GM18951 (cell line): ENCODE data around the gene GSTT4.

ENCODE experiments used
- in situ Hi-C: fragments of 300-500 bp; cut with MboI; formaldehyde crosslinking; loops from one replicate; pipeline ENCODE4 v1.12.0; 2022; ENCODE audit warnings: low sequenced_read_pairs, mixed read lengths, inconsistent platforms; ENCODE audit not compliant: unreplicated experiment

The GSTT4 gene

GRCh38 chr22:23952794-23953405, 52.4 kb downstream of the GSTT4 start:
- in situ Hi-C loops, result loop anchor here (5.0 kb wide), 1 partner anchor 34 kb away; no protein-coding TSS in a partner anchor

GRCh38 chr22:23951383-23951782, 53.9 kb downstream of the GSTT4 start:
- in situ Hi-C loops, result loop anchor here (5.0 kb wide), 1 partner anchor 36 kb away; no protein-coding TSS in a partner anchor

DNA sequence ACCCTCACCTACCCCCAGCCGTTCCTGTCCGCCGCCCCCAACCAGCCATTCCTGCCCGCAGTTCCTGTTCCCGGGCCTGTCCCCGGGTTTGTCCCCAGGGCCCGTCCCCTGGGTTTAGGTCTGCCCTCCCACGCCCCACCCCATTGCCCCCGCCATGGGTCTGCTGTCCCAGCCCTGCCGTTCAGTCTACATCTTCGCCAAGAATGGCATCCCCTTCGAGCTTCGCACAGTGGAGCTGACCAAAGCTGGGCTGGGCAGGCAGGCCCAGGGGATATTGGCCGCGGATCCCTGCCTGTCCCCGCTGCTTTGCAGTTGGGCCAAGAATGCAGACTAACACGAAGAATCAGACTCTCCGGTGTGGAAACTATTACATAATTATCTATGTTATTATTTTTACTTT, 55.5 kb downstream of the GSTT4 start:
- in situ Hi-C loops, result loop anchor here (5.0 kb wide), 1 partner anchor 38 kb away; no protein-coding TSS in a partner anchor
